ENCODE results near the gene TRIM31.

TRIM31 gene

GRCh38 chr6:30071081-30071818 is 41.6 kb downstream of the TRIM31 start:
- peaks cover 29% of the 10 kb centered on the region for H3K27me3 ChIP-seq (ENCODE audit: low read depth, low read length)
- H3K4me3 ChIP-seq (ENCODE audit: low read depth in 1 of 2, low read length in 2 of 2), result peak overlapping the region in 1 of 2 donors; percentile 46
- peaks cover 9 to 47% of the 10 kb centered on the region in 2 donors for H3K4me1 ChIP-seq (ENCODE audit: control insufficient read depth in 1 of 2, insufficient read depth in 2 of 2, low read length in 2 of 2)
- H3K36me3 ChIP-seq (ENCODE audit: control insufficient read depth in 1 of 2, insufficient read depth in 2 of 2, low read length in 2 of 2), result peaks cover 16 to 20% of the 10 kb centered on the region in 2 donors
- no peaks in the 10 kb centered on the region for H3K9me3 ChIP-seq (ENCODE audit: control insufficient read depth in 1 of 2, low read length in 2 of 2)
- H3K27ac ChIP-seq (ENCODE audit: low read length), result no peak overlapping the region

DNA sequence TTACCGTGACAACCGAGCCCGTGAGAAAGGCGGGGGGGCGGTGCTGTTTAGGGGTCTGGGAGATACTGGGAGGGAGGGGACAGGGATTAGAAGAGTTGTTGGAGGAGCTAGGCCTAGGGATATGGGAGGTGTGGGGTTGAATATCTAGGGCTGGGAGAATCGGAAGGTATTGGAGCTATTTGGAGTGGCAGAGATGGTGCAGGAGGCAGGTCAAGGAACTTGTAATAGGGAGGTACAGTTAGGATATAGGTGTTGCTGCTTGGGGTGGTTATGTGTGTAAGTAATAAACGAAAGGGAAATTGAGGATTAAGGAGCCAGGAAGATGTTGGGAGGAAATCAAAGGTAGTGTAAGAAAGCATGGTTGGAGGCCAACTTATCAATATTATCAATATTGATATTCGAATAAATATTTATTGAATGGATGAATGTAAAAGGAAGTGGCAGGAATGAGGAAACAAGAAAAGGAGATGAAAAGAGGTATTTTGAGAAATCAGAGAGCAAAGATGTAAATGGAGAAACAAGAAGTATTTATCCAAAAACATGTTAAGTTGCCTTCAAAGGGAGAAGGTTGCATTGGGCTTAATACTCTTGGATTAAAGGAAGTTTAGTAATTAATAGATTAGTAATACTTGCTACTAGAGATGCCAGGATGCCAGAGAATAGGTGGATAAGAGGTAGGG is 45.3 kb downstream of the TRIM31 start:
- no peaks in the 10 kb centered on the region for H3K9me3 ChIP-seq (ENCODE audit: control insufficient read depth in 1 of 2, low read length in 2 of 2)
- peak overlapping the region; percentile 98 for H3K27ac ChIP-seq (ENCODE audit: low read length)
- peaks cover 20 to 24% of the 10 kb centered on the region in 2 donors for H3K36me3 ChIP-seq (ENCODE audit: control insufficient read depth in 1 of 2, insufficient read depth in 2 of 2, low read length in 2 of 2)
- H3K27me3 ChIP-seq (ENCODE audit: low read depth, low read length), result peaks cover 7% of the 10 kb centered on the region
- H3K4me1 ChIP-seq (ENCODE audit: control insufficient read depth in 1 of 2, insufficient read depth in 2 of 2, low read length in 2 of 2), result peaks cover 15 to 38% of the 10 kb centered on the region in 2 donors
- H3K4me3 ChIP-seq (ENCODE audit: low read depth in 1 of 2, low read length in 2 of 2), result peak overlapping the region; percentile 90 to 95

DNA sequence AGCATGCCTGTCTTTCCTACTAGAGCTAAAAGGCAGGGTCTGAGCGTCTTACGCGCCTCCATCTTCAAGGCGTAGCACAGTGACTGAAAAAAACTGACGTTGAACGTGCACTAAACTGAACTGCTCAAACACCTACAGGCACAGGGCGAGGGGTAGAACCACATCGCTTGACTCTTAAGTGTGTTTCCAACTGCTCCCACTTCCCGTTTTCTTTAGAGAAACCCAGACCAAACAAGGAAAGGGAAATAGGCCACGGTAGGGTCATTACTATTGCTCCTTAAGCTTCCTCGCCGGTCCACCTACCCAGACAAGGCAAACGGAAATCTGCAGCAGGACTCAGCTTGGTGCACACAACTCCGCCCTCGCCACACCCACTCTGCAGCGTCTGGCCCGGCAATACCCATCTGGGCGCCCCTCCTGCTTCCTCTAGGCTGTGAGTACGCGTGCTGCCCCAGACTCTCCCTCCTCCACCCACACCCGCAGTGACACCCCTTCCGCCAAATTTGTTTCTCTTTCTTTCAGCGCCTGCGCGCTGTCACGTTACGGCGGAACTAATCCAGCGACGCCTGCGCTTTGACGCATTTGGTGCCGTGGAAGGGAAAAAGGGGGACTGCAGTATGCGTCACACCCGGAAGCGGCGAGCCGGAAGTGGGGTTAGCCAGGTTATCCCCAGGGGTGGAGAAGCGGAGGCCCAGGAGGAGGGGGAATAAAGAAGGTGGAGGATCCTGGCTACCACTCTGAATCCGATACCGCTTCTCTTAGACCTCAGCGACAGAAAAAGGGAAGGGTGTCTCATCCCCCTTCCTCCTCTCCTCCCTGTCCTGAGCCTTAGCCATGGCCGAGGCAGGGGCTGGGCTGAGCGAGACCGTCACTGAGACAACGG is 46.1 kb downstream of the TRIM31 start, which contains the start of gene PPP1R11:
TSS of gene PPP1R11 (plus strand) at position 622 of the 883 bp plus-strand sequence. CDS start at position 835, 213 bp downstream.
- peaks cover 20 to 24% of the 10 kb centered on the region in 2 donors for H3K36me3 ChIP-seq (ENCODE audit: control insufficient read depth in 1 of 2, insufficient read depth in 2 of 2, low read length in 2 of 2)
- peaks cover 18 to 41% of the 10 kb centered on the region in 2 donors for H3K4me1 ChIP-seq (ENCODE audit: control insufficient read depth in 1 of 2, insufficient read depth in 2 of 2, low read length in 2 of 2)
- no peaks in the 10 kb centered on the region for H3K9me3 ChIP-seq (ENCODE audit: control insufficient read depth in 1 of 2, low read length in 2 of 2)
- H3K27me3 ChIP-seq (ENCODE audit: low read depth, low read length), result peaks cover 2% of the 10 kb centered on the region
- peak within 1 kb of the TSS; percentile 90 to 95 for H3K4me3 ChIP-seq (ENCODE audit: low read depth in 1 of 2, low read length in 2 of 2)
- H3K27ac ChIP-seq (ENCODE audit: low read length), result peak within 1 kb of the TSS; percentile 98

DNA sequence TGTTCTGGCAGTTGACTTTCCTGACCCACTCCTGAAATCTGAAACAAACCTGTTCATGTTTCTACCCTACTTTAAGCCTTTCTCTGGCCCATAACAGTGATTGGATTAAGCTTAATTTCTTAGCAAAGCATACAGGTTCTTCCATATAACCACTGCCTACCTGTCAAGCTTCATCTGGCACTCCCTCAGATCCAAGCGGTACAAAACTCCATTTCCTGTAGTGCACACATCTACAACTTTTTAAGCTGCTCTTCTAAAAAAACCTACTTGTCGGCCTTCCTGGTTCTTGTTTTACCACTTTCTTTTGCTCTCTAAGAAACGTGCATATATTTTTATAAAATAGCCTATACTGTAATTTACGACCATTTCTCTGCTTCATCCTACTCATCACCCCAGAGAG is 46.8 kb downstream of the TRIM31 start:
- peak overlapping the region; percentile 90 to 95 for H3K4me3 ChIP-seq (ENCODE audit: low read depth in 1 of 2, low read length in 2 of 2)
- H3K36me3 ChIP-seq (ENCODE audit: control insufficient read depth in 1 of 2, insufficient read depth in 2 of 2, low read length in 2 of 2), result peaks cover 24 to 25% of the 10 kb centered on the region in 2 donors
- peak overlapping the region; percentile 98 for H3K27ac ChIP-seq (ENCODE audit: low read length)
- no peaks in the 10 kb centered on the region for H3K9me3 ChIP-seq (ENCODE audit: control insufficient read depth in 1 of 2, low read length in 2 of 2)
- peaks cover 18 to 36% of the 10 kb centered on the region in 2 donors for H3K4me1 ChIP-seq (ENCODE audit: control insufficient read depth in 1 of 2, insufficient read depth in 2 of 2, low read length in 2 of 2)
- no peaks in the 10 kb centered on the region for H3K27me3 ChIP-seq (ENCODE audit: low read depth, low read length)

DNA sequence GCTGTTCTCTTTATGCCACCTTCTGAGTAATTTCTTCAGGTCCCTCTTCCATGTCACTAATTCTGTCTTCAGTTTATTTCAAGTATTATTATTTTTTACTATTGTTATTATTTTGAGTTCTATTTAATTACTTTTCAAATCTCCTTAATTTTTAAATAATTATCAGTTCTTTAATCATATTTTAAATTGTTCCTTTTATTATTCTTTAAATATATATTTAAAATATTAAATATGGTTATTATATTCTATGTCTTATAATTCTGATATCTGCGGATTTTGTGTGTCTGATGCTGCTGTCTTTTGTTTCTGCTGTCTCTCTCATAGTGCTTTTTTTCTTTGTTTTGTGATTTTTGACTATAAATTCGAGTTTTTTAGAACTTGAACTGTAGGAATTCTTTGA is 49.6 kb downstream of the TRIM31 start:
- Histone ChIP-seq H3K4me1 (ENCODE audit: control insufficient read depth in 1 of 2, insufficient read depth in 2 of 2, low read length in 2 of 2) (peaks cover 25 to 37% of the 10 kb centered on the region in 2 donors), H3K9me3 (ENCODE audit: control insufficient read depth in 1 of 2, low read length in 2 of 2) (no peaks in the 10 kb centered on the region), H3K36me3 (ENCODE audit: control insufficient read depth in 1 of 2, insufficient read depth in 2 of 2, low read length in 2 of 2) (peaks cover 5 to 8% of the 10 kb centered on the region in 2 donors), H3K27ac (ENCODE audit: low read length) (no peak overlapping the region), H3K27me3 (ENCODE audit: low read depth, low read length) (no peaks in the 10 kb centered on the region), H3K4me3 (ENCODE audit: low read depth in 1 of 2, low read length in 2 of 2) (no peak overlapping the region)

DNA sequence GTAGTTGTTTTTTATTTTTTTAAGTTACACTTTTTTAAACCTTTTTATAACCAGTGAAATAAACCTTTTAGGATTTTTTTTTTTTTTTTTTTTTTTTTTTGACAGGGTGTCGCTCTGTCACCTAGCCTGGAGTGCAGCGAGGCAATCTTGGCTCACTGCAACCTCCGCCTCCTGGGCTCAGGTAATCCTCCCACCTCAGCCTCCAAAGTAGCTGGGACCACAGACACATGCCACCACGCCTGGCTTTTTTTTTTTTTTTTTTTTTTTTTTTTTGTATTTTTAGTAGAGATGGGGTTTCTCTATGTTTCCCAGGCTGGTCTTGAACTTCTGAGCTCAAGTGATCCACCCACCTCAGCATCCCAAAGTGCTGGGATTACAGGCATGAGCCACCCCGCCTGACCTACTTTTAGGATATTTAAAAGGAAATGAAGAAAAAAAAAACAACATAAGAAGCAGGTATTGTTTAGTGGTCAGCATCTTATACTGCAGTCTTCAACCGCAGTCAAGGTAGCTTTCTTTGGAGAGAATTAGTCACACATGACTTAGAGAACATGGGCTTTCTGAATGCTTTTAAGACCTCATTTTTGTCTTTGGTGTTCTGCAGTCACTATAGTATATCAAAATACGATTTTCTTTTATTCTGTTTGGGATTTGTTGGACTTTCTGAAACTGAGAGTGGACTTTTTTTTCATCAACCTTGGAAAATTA is 50.3 kb downstream of the TRIM31 start:
- no peaks in the 10 kb centered on the region for H3K27me3 ChIP-seq (ENCODE audit: low read depth, low read length)
- H3K9me3 ChIP-seq (ENCODE audit: control insufficient read depth in 1 of 2, low read length in 2 of 2), result no peaks in the 10 kb centered on the region
- peaks cover 8 to 9% of the 10 kb centered on the region in 2 donors for H3K36me3 ChIP-seq (ENCODE audit: control insufficient read depth in 1 of 2, insufficient read depth in 2 of 2, low read length in 2 of 2)
- H3K27ac ChIP-seq (ENCODE audit: low read length), result no peak overlapping the region
- peaks cover 18 to 30% of the 10 kb centered on the region in 2 donors for H3K4me1 ChIP-seq (ENCODE audit: control insufficient read depth in 1 of 2, insufficient read depth in 2 of 2, low read length in 2 of 2)
- peak overlapping the region; percentile 98 to 99 for H3K4me3 ChIP-seq (ENCODE audit: low read depth in 1 of 2, low read length in 2 of 2)

DNA sequence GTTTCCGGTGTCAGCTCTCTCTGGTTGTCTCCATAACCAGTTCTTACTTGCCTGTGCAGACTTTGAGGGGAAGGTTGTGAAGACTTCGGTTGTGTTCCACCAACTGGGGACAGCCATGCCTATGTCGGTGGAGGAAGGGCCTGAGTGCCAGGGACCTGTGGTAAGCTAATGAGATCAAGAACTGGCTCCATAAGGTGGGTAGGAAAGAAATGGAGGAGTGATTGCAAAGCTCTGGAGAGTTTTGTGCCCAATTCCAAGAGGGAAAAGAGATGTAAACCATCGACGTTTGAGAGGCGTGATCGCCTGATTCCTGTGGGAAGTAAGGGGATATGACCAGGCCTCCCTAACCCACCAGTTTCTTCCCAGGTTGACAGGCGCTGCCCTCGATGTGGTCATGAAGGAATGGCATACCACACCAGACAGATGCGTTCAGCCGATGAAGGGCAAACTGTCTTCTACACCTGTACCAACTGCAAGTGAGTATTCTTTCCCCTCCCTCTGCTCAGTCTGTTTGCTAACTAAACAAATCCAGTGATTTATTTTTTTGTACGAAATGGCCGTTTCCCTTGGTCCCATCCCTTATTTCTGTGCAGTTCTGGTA is 50.9 kb downstream of the TRIM31 start:
- Histone ChIP-seq H3K36me3 (ENCODE audit: control insufficient read depth in 1 of 2, insufficient read depth in 2 of 2, low read length in 2 of 2) (peaks cover 11 to 14% of the 10 kb centered on the region in 2 donors), H3K9me3 (ENCODE audit: control insufficient read depth in 1 of 2, low read length in 2 of 2) (no peaks in the 10 kb centered on the region), H3K27ac (ENCODE audit: low read length) (peak overlapping the region; percentile 97), H3K4me3 (ENCODE audit: low read depth in 1 of 2, low read length in 2 of 2) (peak overlapping the region; percentile 98 to 99), H3K27me3 (ENCODE audit: low read depth, low read length) (no peaks in the 10 kb centered on the region), H3K4me1 (ENCODE audit: control insufficient read depth in 1 of 2, insufficient read depth in 2 of 2, low read length in 2 of 2) (peaks cover 17 to 27% of the 10 kb centered on the region in 2 donors)

DNA sequence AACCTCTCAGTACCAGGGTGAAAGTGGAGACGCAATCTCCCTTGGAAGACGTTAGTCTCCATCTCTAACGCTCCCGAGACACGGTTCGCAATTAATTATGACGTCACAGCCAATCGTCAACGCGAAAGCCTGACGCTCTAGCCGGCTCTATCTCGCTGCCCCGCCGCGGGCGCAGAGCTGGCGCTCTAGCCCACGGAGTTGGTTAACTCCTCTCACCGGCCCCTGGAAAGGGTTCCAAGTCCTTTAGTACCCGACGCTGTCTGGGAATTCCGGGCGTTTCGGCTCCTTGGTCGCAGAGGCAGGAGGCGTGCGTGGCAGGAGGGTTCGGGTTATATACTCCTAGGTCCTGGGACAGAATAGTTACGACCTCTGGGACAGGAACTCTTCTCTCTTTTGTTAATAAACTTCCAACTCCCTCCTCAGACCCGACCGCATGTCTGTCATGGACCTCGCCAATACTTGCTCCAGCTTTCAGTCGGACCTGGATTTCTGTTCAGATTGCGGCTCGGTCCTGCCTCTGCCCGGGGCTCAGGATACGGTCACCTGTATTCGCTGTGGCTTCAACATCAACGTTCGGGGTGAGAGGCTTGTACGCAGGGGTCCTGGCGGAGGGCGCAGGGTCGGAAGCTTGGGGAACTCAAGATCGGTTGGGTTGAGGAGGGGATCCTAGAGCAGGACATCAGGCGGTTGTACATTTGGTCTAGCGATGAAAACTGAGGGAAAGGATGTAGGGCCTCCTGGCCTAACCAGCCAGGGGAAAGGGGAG is 51.6 kb downstream of the TRIM31 start, which contains the start of gene POLR1H:
TSS of gene POLR1H (plus strand) at position 174 of the 766 bp plus-strand sequence. CDS start at position 434, 260 bp downstream.
- H3K27ac ChIP-seq (ENCODE audit: low read length), result peak within 1 kb of the TSS; percentile 97

DNA sequence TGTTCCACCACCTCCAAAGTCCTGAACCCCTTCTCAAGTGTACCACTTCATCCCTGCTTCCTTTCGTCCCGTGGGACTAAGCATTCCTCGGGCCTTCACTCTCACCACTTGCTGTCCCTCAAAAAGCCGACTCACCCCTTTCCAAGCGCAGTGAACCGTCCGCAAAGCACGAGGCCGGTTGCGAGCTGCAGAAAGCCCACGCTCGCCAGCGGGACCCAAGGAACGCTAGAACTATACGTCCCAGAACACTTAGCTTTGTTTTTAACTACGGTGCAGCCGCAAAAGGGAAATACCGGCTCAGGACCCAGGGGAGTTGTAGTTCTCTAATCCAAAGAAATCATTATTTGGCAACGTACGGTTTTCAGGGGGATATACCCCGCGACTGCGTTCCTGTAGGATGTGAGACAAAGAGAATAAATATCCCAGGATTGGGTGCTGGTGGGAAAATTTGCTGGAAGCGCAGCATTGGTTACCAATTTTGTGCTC is 52.2 kb downstream of the TRIM31 start:
- peak overlapping the region; percentile 98 to 99 for H3K4me3 ChIP-seq (ENCODE audit: low read depth in 1 of 2, low read length in 2 of 2)
- peaks cover 17 to 24% of the 10 kb centered on the region in 2 donors for H3K36me3 ChIP-seq (ENCODE audit: control insufficient read depth in 1 of 2, insufficient read depth in 2 of 2, low read length in 2 of 2)
- H3K9me3 ChIP-seq (ENCODE audit: control insufficient read depth in 1 of 2, low read length in 2 of 2), result no peaks in the 10 kb centered on the region
- H3K27ac ChIP-seq (ENCODE audit: low read length), result peak overlapping the region; percentile 97
- H3K27me3 ChIP-seq (ENCODE audit: low read depth, low read length), result no peaks in the 10 kb centered on the region
- peaks cover 11 to 17% of the 10 kb centered on the region in 2 donors for H3K4me1 ChIP-seq (ENCODE audit: control insufficient read depth in 1 of 2, insufficient read depth in 2 of 2, low read length in 2 of 2)

More for the DNA sequence above, 51.6 kb downstream of the TRIM31 start, which contains the start of gene POLR1H:
- Histone ChIP-seq H3K4me3 (ENCODE audit: low read depth in 1 of 2, low read length in 2 of 2) (peak within 1 kb of the TSS; percentile 98 to 99), H3K27me3 (ENCODE audit: low read depth, low read length) (no peaks in the 10 kb centered on the region), H3K4me1 (ENCODE audit: control insufficient read depth in 1 of 2, insufficient read depth in 2 of 2, low read length in 2 of 2) (peaks cover 17 to 23% of the 10 kb centered on the region in 2 donors), H3K9me3 (ENCODE audit: control insufficient read depth in 1 of 2, low read length in 2 of 2) (no peaks in the 10 kb centered on the region), H3K36me3 (ENCODE audit: control insufficient read depth in 1 of 2, insufficient read depth in 2 of 2, low read length in 2 of 2) (peaks cover 16 to 17% of the 10 kb centered on the region in 2 donors)

Data from muscle layer of duodenum (tissue), 2 donors.